Glomerular visceral epithelial cell (primary cell): ENCODE data around the gene PRKAA1.

Experiments
- DNase-seq: peaks from one replicate; pipeline ENCODE4 v3.0.0-alpha.2; 2016; ENCODE audit errors: extremely low spot score

PRKAA1 gene

DNA sequence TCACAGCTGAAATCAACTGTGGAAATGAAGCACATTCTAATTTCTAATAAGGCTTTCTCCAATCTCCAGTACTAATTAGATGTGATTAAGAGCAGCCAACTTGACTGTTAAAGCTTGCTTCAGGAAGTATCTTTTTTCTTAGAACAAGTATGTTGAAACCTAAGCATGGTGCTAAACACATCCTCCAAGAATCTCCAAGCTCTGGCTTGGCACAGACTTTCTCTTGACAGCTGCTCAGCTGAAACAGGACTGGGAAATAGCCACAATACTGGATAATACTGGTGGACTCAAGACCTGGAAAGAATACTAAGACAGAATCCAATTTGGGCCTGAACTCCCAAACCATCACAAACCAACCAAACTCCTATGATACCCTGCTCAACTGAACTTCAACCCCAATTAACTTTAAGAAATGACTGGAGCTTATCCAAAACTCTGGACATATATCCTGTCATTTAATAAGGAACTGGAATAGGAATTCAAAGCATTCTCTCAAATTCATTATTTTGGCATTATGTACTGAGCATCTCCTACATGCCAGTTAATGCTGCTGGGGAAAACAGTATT lies 16.2 kb downstream of the PRKAA1 start:
- no peak for DNase-seq

DNA sequence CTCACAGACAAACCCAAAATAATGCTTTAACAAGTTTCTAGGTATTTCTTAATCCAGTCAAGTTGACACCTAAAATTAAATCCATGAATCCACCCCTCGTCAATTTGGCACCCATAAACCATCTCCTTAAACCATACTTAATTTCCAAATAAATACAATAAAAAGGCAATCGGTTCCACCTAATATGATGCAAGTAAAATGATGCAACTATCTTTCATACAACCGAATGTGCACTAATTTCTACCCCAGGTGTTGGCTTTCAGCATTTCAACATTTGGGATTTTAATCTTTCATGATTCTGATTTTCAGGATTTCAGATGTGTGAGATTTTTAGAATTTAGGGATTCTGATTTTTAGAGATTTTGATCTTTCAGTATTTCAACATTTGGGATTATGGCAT lies 17.3 kb downstream of the PRKAA1 start:
- DNase-seq = no peak

GRCh38 chr5:40780199-40780598 lies 18.0 kb downstream of the PRKAA1 start:
- no peak for DNase-seq

DNA sequence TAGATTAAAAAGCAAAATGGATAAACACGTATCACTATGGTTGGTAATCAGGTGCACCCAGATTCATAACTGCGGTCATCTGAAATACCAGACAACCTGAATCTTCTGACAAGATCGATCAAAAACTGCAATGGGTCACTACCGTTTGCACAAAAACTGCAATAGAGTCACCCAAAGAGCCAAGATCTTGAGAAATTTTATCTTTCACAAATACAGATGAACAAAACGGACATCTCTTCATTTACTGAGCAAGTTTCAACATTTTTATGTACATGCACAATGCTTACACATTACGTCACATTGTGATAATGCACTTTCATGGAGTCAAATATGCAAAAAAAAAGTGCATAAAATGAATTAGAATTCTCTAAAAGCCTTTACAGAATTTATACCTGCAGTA lies 18.6 kb downstream of the PRKAA1 start:
- DNase-seq = no peak

DNA sequence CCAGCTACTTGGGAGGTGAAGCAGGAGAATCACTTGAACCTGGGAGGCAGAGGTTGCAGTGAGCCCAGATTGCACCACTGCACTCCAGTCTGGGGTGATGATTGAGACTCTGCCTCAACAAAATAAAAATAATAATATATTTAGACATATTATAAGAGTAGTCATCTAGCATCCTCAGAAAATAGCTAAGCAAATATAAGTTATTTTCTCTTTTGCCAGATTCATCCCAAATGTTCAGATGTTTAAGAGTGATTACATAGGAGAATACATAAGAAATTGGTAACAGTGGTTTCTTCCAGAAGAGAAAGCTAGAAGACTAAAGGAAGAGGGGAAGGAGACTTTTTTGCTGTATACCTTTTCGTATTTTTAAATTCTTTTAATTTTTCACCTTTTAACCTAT lies 20.0 kb downstream of the PRKAA1 start:
- no peak for DNase-seq

GRCh38 chr5:40776658-40776977 lies 21.6 kb downstream of the PRKAA1 start:
- DNase-seq = no peak

DNA sequence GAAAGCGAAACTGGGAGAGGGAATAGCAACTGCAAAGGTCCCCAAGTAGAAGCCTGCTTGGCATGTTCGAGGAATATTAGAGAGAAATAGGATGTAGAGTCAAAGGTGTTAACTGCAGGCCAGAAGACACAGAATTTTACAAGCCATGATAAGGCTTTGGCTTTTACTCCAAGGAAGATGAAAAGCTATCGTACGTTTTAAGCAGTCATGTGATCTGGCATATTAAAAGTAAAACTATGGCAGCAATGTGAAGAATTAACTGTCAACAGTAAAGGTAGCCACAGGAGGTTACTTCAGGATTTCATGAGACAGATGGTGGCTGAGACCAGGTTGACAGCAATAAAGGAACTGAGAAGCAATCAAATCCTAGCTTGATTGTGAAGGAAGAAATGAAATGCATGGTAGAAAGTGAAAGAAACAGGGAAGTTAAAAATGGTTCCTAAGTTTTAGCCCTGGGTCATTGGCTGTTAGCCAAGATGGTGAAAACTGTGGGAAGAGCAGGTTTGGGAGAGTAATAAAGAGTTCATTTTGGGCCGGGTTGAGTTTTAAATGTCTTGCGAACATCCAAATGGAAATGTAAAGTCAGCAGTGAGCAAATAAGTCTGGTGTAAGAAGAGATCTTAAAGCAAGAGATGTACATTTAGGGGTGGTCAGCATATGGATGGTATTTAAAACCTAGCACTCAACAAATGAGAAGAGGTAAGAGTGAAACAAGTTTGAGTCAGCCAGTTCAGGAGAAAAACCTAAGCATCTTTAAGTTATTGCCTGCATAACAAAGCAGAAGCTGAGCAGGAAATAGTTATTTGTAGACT lies 22.1 kb downstream of the PRKAA1 start:
- DNase-seq = no peak

DNA sequence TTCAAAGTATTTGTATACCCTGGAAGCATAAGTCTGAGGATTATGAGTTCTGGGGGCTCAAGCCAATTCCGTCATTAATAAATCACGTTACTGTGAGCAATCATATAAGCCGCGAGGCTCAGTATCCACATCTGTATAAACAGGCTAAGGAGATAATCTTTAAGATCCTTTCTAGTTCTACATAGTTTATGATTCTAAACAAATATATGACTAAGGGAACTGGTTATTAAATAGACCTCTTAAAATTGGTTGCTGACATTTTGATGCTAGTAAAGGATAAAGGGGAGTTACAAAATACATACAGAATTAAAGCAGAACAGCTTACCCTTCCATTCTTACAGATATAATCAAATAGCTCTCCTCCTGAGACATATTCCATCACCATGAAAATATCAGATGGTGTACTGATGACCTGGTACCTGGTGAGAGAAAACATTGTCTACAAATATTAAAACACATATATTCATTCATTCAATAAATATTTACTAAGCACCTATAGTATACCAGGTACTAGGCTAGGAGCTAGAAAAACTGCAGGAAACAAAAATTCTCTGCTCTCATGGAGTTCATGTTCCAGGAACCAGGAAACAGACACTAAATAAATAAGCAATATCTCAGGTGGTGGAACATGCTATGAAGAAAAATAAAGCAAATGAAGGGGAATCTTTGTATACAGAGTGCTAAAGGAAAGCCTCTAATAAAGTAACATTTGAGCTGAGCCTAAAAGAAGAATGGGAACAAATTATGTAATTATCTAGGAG lies 22.9 kb downstream of the PRKAA1 start:
- no peak for DNase-seq

DNA sequence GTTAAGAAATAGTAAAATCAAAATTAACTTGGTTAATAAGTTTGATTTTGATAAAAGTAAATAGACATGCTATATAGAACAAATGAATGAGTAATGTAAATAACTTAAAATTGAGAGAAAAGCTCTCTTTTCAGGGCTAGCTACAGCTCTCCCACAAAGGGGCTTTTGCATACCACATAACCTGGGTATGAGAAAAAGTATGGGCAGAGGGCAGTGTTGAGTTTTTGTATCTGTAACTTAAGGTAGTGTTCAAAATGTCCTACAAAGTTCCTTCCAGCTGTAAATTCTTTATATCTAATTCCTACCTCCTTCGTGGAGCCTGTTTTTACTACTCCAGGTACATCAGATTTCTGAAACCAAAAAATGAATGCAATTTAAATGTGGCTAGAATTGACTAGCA lies 23.6 kb downstream of the PRKAA1 start:
- no peak for DNase-seq

DNA sequence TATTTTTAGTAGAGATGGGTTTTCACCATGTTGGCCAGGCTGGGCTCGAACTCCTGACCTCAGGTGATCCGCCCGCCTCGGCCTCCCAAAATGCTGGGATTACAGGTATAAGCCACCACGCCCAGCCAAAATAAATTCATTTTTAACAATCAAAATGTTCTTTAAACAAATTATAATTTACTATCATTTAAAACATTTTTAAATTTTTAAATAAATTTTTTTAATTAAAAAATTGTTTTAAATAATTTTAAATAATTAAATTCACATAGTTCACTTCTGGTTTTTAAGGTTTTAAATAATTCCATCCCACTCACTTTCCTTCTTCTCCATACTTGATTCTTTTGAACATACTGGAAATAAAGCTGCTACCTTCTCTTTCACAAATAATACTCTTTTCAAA lies 27.4 kb downstream of the PRKAA1 start:
- no peak for DNase-seq

DNA sequence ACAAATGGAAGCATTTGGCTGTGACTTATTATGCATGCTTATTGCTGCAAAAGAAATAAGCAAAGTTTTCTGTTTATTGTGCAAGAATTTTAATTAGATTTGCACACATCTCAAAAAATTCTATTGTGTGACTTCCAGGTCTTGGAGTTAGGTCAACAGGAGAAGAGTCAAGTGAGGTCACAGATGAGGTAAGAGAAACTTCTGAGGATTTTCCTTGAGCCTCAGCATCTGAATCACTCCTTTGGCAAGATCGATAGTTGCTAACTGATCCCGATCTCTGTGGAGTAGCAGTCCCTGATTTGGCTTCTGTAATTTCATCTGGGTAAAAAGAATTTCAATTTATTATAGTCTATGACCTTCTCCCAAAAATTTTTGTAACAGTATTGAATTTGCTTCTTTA lies 35.5 kb downstream of the PRKAA1 start:
- no peak for DNase-seq

DNA sequence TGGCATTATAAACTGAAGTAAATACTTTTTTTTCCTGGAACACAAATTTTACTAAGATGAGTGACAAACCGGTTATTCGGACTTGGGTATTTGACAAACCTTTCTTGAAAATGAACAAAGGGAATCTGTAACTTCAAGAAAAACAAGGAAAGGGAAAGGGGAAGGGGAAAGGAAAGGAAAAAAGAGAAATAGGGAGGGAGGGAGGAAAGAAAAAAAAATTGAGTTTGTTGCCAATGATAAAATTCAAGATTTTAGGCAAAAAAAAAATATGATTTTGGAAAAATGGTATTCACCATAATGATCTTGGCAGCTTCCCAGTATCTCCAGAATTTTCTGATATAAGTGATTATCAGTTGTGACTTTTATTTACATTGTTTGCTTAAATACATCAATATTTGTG lies 40.8 kb downstream of the PRKAA1 start:
- no peak for DNase-seq

- DNase-seq = peak; percentile 97
Measured at GRCh38 chr5:40755407-40756365, 42.5 kb downstream of the PRKAA1 start, which contains the start of gene TTC33. Gene TTC33 (minus strand): TSS chr5:40755961. CDS start chr5:40747018, 8,943 bp downstream.

DNA sequence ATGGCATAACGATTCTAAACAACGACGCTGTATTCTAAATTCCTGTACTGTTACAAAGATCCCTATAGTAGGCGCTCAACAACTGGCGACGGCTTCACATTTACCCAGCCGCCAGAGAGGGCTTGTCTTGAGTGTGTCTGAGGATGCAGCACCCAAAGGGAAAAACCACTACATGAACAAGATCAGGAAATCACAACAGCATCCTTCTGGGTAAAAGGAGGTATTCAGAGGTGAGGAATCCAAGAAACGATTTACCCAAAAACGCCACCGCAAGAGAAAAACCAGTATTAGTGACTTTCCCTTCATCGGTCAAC lies 43.1 kb downstream of the PRKAA1 start:
- peak; percentile 85 for DNase-seq

DNA sequence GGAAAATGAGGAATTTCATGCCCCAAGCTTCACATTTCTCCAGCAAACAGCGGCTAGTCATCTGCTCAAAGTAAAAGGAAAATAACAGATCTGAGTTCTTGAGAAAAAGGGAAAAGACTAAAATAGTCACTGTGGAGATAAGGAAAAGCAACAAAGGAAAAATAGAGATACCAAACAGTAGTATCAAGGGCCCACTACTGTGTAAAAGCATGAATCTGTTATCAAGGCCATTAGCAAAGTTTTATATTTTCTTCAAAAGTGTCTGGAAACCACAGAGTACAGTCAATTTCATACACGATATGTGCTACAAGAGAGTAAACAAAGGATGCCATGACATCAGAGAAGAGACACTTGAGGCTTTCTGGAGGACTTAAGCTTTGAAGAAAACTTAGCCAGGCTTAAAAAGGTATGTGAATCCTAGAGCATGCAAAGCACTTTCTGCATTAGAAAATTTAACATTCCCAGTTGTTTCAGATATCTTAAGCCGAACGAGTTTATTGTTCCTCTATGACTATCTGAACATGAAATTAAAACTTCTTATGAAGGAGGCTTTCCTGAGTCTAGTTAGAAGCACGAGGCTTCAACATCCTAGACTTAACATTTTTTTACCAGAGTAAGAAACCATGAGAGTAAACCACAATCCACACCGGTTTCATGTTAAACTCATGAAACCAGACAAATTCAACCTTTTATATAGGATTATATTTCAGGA lies 43.6 kb downstream of the PRKAA1 start:
- DNase-seq = peak; percentile 25

- no peak for DNase-seq
Measured at GRCh38 chr5:40746703-40747102, 51.5 kb downstream of the PRKAA1 start.

DNA sequence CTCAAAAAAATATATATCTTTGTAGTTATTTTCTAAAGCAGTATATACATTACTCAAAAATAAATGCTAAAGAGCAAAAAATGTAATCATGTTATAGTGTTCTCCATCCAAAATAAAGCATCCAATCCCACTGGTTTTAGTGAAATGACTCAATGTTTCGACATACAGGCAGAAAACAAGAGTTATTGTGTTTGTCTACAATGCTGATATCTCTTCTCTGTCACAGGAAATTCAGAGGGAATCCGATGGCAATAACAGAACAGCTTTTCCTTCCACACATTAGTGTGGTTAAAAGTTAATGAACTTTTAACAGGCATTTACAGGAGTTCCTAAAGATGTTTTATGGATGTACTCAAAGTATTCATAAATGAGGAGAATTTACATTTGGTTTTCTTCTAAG lies 54.4 kb downstream of the PRKAA1 start:
- DNase-seq = no peak

- DNase-seq = no peak
Measured at GRCh38 chr5:40738502-40738901, 59.7 kb downstream of the PRKAA1 start.

GRCh38 chr5:40736103-40736875 lies 61.9 kb downstream of the PRKAA1 start:
- peak; percentile 55 for DNase-seq

GRCh38 chr5:40735609-40736008 lies 62.6 kb downstream of the PRKAA1 start:
- DNase-seq = no peak

DNA sequence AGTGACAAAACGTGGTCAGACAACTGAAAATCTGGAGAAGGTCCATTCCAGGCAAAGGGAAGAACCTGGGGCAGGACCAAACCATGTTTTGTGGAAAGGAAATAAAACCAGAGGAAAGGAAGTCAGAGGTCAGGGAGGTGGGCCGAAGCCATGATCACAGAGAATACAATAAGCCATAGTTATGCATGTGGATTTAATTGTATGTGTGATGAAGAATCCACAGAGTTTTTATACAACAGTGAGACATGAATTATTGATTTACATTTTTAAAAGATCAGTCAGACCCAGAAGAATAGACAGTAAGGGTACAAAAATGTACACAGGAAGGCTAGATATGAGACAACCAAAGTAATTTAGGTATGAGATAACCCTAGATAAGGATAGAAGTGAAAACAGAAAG lies 63.2 kb downstream of the PRKAA1 start:
- no peak for DNase-seq
